A673 (cell line): ENCODE results near the gene FKBP11. TPM values are rescaled to one million over a fixed set of nuclear protein-coding genes. Genes with fewer than 3 reads are reported as not detected.

Experiments used
- BruUV-seq: library from RNA; stranded (reverse); fragments of 400-500 nt; replicated peaks from 2 replicates; lab custom pipeline; 2021; lab: Mats Ljungman, UMichigan
- CTCF ChIA-PET: fragments of 300-600 bp; sonication (Branson Sonifier 250); formaldehyde crosslinking; loops from one replicate; lab custom pipeline; 2022; ENCODE audit warnings: antibody characterized with exemption; lab: Charles Lee
- POLR2A ChIA-PET: fragments of 300-600 bp; sonication (Branson Sonifier 250); formaldehyde crosslinking; loops from one replicate; lab custom pipeline; 2022; ENCODE audit warnings: antibody characterized with exemption; ENCODE audit not compliant: low non-redundant PET; lab: Charles Lee
- DNase-seq: peaks from one replicate; pipeline ENCODE4 v3.0.0-alpha.2; 2015; ENCODE audit warnings: low spot score
- H3K27ac ChIP-seq: fragments of 200-600 bp; sonication (generic); 2 replicates; pipeline ENCODE4 v1.5.1; 2016; ENCODE audit warnings: mixed run types, low read depth, mild to moderate bottlenecking, mixed read lengths, antibody characterized with exemption, low read length; ENCODE audit not compliant: poor library complexity, severe bottlenecking
- H3K27me3 ChIP-seq: fragments of 200-600 bp; sonication (generic); replicated peaks from 2 replicates; pipeline ENCODE4 v1.6.1; 2017; ENCODE audit warnings: mixed run types, low read depth, mild to moderate bottlenecking, mixed read lengths, antibody characterized with exemption, low read length; ENCODE audit not compliant: insufficient read depth, poor library complexity
- H3K36me3 ChIP-seq: fragments of 200-600 bp; sonication (generic); 2 replicates; pipeline ENCODE4 v1.6.1; 2016; ENCODE audit warnings: mixed run types, mild to moderate bottlenecking, mixed read lengths, antibody characterized with exemption, low read length; ENCODE audit not compliant: insufficient read depth, poor library complexity, severe bottlenecking
- H3K4me1 ChIP-seq: fragments of 200-600 bp; sonication (generic); 2 replicates; pipeline ENCODE4 v1.6.1; 2017; ENCODE audit warnings: mixed run types, mild to moderate bottlenecking, mixed read lengths, antibody characterized with exemption, low read length; ENCODE audit not compliant: insufficient read depth, poor library complexity, severe bottlenecking
- H3K4me3 ChIP-seq: fragments of 200-600 bp; sonication (generic); 2 replicates; pipeline ENCODE4 v1.5.1; 2016; ENCODE audit warnings: low read depth, mixed run types, mild to moderate bottlenecking, mixed read lengths, low read length; ENCODE audit not compliant: poor library complexity, severe bottlenecking
- H3K9me3 ChIP-seq: fragments of 200-600 bp; sonication (generic); 2 replicates; pipeline ENCODE4 v1.6.1; 2016; ENCODE audit warnings: mixed run types, low read depth, mild to moderate bottlenecking, mixed read lengths, antibody characterized with exemption, low read length; ENCODE audit not compliant: poor library complexity, severe bottlenecking
- EZH2 ChIP-seq: fragments of 200-600 bp; sonication (generic); IDR thresholded peaks from 2 replicates; pipeline ENCODE4 v1.6.1; 2017; ENCODE audit warnings: borderline replicate concordance, low read depth, mild to moderate bottlenecking, mixed read lengths, antibody characterized with exemption, low read length; ENCODE audit not compliant: poor library complexity, severe bottlenecking
- intact Hi-C: fragments of 100-400 bp; cut with micrococcal nuclease; formaldehyde crosslinking; loops from one replicate; pipeline ENCODE4 v1.10.0; 2022; ENCODE audit not compliant: unreplicated experiment
- total RNA-seq: library from RNA; stranded (reverse); gene quantifications from 2 replicates; pipeline ENCODE4 v1.2.3, GENCODE V29; 2021
- TF ChIP-seq, protein P1 (sequence below): fragments of 300-800, 200-600 bp; sonication (generic); conservative IDR thresholded peaks from 2 replicates; pipeline ENCODE4 v1.5.1; 2017; ENCODE audit warnings: low read depth, mild to moderate bottlenecking, antibody characterized with exemption, low read length, moderate library complexity, mixed read lengths

FKBP11 gene
- total RNA-seq, 1 experiment from 2014 or later, result 32.5 TPM

DNA sequence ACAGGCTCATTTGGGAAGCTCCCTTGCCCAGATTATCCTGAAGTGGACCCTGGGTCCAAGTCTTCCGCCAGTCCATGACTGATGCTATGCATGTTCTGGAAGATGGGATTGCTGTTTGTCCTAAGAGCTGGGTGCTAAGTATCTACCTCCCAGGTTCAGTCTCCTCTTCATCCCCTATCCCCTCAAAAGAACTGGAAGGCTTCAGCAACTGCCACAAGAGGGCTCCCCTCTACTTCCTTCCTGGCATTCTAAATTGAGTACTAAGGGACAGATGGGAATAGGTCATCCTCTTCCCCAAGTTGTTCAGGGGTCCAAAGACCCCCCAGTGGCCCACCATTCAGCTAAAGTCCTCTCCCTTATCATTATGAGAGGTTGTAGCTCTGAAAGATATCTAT lies 9.0 kb upstream of the FKBP11 start:
- no peak overlapping the region for H3K4me3 ChIP-seq
- BruUV-seq, result no TSS peak
- ChIA-PET POLR2A (no interaction called here), CTCF (interaction anchor here (0.5 to 0.7 kb wide), 2 partner anchors 75 to 168 kb away, joined by 3 to 5 read pairs; no protein-coding TSS in a partner anchor)
- peaks cover 47% of the 10 kb centered on the region for H3K36me3 ChIP-seq
- no peak overlapping the region for H3K27ac ChIP-seq
- intact Hi-C loops, result loop anchor here (2.0 to 10.0 kb wide), 2 partner anchors 42 to 180 kb away; no protein-coding TSS in a partner anchor
- peak; percentile 15 for DNase-seq
- no peaks in the 10 kb centered on the region for H3K27me3 ChIP-seq
- H3K9me3 ChIP-seq, result no peaks in the 10 kb centered on the region
- no peaks in the 10 kb centered on the region for H3K4me1 ChIP-seq
- TF ChIP-seq, protein P1, sequence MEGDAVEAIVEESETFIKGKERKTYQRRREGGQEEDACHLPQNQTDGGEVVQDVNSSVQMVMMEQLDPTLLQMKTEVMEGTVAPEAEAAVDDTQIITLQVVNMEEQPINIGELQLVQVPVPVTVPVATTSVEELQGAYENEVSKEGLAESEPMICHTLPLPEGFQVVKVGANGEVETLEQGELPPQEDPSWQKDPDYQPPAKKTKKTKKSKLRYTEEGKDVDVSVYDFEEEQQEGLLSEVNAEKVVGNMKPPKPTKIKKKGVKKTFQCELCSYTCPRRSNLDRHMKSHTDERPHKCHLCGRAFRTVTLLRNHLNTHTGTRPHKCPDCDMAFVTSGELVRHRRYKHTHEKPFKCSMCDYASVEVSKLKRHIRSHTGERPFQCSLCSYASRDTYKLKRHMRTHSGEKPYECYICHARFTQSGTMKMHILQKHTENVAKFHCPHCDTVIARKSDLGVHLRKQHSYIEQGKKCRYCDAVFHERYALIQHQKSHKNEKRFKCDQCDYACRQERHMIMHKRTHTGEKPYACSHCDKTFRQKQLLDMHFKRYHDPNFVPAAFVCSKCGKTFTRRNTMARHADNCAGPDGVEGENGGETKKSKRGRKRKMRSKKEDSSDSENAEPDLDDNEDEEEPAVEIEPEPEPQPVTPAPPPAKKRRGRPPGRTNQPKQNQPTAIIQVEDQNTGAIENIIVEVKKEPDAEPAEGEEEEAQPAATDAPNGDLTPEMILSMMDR, result peak; percentile 48
- TF ChIP-seq EZH2, result no peak

DNA sequence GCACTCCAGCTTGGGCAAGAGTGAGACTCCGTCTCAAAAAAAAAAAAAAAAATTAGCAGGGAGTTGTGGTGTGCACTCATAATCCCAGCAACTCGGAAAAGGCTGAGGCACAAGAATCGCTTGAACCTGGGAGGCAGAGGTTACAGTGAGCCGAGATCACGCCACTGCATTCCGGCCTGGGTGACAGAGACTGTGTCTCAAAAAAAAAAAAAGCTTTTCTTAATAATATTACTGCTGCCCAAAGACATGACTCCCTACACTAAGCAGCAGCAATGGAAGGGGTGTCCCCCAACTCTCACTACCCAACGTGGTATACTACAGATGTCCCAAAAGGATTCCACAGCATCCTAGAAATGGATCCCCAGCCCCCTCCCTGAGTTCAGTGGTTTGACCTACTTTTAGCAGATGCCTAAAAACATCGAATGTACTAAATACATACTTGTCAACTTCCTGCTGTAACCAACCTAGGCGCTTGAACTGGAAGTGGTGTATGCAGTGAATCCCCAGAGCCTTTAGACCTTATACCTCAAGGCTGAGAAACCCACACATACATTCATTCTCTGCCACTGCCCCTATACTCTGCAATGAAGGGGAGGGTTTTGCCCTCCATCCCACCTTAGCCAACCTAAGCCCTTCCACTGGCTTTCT lies 8.5 kb upstream of the FKBP11 start:
- Histone ChIP-seq H3K36me3 (peaks cover 42% of the 10 kb centered on the region), H3K27me3 (no peaks in the 10 kb centered on the region), H3K4me3 (no peak overlapping the region), H3K27ac (no peak overlapping the region), H3K4me1 (no peaks in the 10 kb centered on the region), H3K9me3 (no peaks in the 10 kb centered on the region)
- TF ChIP-seq, protein P1, result no peak
- no peak for TF ChIP-seq EZH2
- intact Hi-C loops, result loop anchor here (2.0 to 10.0 kb wide), 2 partner anchors 43 to 179 kb away; no protein-coding TSS in a partner anchor
- ChIA-PET POLR2A (no interaction called here), CTCF (interaction anchor here (0.5 kb wide), 1 partner anchor 75 kb away, joined by 5 read pairs; no protein-coding TSS in a partner anchor)
- no peak for DNase-seq
- no TSS peak for BruUV-seq

DNA sequence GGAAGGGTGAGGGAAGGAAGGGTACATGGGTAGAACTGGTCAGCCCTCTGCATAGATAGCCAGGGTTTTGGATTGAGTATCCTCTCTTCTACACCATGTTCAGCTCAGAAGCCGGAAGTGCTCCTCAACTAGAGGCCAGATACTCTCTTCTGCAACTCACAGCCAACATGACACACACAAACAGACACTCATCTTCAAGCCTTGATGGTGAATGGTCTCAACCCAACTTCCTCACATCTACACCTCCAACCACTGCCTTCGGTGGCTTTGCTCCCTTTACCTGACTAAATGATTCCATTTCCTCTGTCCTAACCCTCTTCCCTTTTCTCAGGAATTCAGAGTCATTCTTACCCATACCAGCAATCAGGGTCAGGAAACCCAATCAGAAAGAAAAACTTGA lies 7.6 kb upstream of the FKBP11 start:
- H3K27ac ChIP-seq, result no peak overlapping the region
- TF ChIP-seq, protein P1, result no peak
- TF ChIP-seq EZH2, result no peak
- H3K27me3 ChIP-seq, result no peaks in the 10 kb centered on the region
- H3K4me3 ChIP-seq, result no peak overlapping the region
- POLR2A ChIA-PET, result no interaction called here
- H3K4me1 ChIP-seq, result no peaks in the 10 kb centered on the region
- CTCF ChIA-PET, result no interaction called here
- peaks cover 38% of the 10 kb centered on the region for H3K36me3 ChIP-seq
- BruUV-seq, result no TSS peak
- intact Hi-C loops, result loop anchor here (10.0 kb wide), 1 partner anchor 178 kb away; no protein-coding TSS in a partner anchor
- no peak for DNase-seq
- H3K9me3 ChIP-seq, result no peaks in the 10 kb centered on the region
